ENCODE data around the gene ETV5. TPM values are rescaled to one million over a fixed set of nuclear protein-coding genes. Genes with fewer than 3 reads are reported as not detected.

Gene ETV5
- total RNA-seq, 4 donors from 2014 or later = 9.8 to 18.3 (median 12.2) TPM

DNA sequence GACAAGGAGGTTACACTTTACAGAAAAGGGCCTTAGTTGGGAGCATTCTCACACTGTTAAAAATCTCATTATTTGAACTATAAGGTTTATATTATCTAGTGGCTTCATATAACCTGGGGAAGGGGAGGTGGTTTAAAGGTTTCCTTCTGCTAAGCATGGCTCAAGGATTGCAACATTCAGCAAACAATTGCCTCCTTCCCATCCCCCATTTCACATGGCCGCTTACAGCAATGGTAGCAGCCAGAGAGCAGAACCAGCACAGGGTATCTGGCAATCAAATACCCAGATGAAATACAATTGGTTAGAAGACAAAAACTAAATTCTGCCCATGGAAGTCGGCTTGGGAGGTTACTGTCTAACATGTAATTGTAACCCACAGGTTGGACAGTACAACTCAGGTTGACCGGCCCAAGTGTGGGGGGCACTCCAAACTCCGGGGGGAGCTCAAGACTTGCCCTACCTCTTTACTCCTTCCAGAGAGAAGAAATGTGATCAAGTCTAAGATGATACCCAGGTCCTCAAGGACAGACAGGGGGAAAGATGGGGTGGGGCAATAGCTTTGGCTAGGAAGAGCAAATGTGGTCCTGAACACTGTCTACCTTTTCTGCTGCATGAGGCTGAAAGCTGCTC, 15.5 kb downstream of the ETV5 start:
- Histone ChIP-seq H3K4me1 (peaks cover 0 to 40% (median 22%) of the 10 kb centered on the region in 4 donors), H3K9me3 (no peaks in the 10 kb centered on the region), H3K27ac (no peak overlapping the region), H3K27me3 (no peaks in the 10 kb centered on the region), H3K4me3 (no peak overlapping the region), H3K36me3 (no peaks in the 10 kb centered on the region)
- TF ChIP-seq EP300 (IDR thresholded peaks at IDR 0.05) (no peak), POLR2A (IDR thresholded peaks at IDR 0.05) (no peak)
- TF ChIP-seq, protein P1, sequence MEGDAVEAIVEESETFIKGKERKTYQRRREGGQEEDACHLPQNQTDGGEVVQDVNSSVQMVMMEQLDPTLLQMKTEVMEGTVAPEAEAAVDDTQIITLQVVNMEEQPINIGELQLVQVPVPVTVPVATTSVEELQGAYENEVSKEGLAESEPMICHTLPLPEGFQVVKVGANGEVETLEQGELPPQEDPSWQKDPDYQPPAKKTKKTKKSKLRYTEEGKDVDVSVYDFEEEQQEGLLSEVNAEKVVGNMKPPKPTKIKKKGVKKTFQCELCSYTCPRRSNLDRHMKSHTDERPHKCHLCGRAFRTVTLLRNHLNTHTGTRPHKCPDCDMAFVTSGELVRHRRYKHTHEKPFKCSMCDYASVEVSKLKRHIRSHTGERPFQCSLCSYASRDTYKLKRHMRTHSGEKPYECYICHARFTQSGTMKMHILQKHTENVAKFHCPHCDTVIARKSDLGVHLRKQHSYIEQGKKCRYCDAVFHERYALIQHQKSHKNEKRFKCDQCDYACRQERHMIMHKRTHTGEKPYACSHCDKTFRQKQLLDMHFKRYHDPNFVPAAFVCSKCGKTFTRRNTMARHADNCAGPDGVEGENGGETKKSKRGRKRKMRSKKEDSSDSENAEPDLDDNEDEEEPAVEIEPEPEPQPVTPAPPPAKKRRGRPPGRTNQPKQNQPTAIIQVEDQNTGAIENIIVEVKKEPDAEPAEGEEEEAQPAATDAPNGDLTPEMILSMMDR (IDR thresholded peaks at IDR 0.05) = no peak
- 77 to 87% methylated on average over 4 of the region's 4 CpGs for WGBS, 2 donors
- no peak for DNase-seq (ENCODE audit: low spot score in 2 of 2)

DNA sequence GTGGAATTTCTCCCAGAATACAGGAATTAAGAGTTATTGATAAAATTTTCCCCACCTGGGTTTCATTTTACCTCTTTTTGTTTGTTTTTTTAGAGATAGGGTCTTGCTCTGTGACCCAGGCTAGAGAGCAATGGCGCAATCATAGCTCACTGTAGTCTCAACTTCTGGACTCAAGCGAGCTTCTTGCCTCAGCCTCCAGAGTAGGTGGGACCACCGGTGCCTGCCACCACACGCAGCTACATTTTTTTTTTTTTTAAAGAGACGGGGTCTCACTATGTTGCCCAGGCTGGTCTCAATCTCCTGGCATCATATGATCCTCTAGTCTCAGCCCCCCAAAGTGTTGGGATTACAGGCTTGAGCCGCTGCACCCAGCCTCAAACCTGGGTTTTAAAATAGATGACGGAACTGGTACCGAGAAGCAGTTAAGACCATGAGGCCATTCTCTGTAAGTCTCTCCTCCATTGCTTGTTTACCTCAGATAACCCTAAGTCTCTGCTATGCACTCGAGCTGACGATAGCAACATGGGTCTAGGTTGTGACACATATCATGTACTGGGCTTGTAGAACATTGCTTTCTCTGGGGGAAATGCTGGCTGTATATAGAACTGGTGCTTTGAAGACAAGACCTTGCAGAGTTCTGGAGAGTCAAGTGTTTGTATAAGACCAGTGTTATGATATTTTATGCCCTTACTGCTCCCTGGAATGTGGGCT, 16.4 kb downstream of the ETV5 start:
- Histone ChIP-seq H3K4me1 (peaks cover 0 to 32% (median 16%) of the 10 kb centered on the region in 4 donors), H3K36me3 (no peaks in the 10 kb centered on the region), H3K27me3 (no peaks in the 10 kb centered on the region), H3K4me3 (no peak overlapping the region), H3K27ac (no peak overlapping the region), H3K9me3 (no peaks in the 10 kb centered on the region)
- DNase-seq (ENCODE audit: low spot score in 2 of 2) = no peak
- WGBS, 2 donors = 77 to 90% methylated on average over 10 of the region's 10 CpGs
- no peak for TF ChIP-seq POLR2A (IDR thresholded peaks at IDR 0.05)
- TF ChIP-seq, protein P1 (IDR thresholded peaks at IDR 0.05) = no peak

DNA sequence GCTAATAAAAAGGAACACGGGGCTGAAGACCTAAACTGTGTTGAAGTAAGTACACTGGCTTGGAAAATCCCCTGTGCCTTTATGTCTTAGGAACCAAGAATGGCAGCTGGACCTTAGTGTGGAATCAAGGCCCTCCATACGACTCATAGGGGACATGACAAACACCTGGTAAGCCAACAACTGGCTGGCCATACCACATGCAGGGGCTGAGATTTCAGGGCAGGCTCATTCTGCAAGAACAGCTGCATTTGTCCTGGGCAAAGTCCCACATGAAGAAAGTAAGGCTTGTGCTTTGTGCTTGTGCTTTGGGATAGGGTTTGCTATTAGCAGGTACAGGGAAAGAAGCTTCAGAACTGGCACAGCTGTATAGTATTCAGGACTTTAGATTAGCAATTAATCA, 18.0 kb downstream of the ETV5 start:
- no peak for TF ChIP-seq EP300 (IDR thresholded peaks at IDR 0.05)
- no peak for TF ChIP-seq POLR2A (IDR thresholded peaks at IDR 0.05)
- TF ChIP-seq, protein P1 (IDR thresholded peaks at IDR 0.05) = no peak

DNA sequence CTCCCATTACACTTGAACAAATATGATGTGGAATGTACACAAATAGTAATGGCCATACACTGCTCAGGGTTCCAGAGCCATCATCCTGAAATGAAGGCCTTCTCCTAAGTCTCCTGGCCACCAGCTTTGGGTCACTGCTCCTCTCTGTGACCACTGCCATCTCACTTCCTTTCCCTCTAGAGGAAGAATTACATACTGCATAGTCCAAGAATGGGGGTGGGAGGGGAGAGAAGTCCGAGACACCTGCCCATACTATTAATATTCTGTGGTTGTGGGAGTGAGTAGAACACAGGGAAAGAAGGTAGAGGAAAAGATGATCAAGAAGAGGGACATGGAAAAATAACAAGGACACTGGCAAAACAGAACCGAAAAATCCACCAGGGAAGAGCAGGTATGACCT, 20.6 kb downstream of the ETV5 start:
- no peak for TF ChIP-seq POLR2A (IDR thresholded peaks at IDR 0.05)
- TF ChIP-seq EP300 (IDR thresholded peaks at IDR 0.05) = no peak
- TF ChIP-seq, protein P1 (IDR thresholded peaks at IDR 0.05) = no peak
- no peaks in the 10 kb centered on the region for H3K27me3 ChIP-seq
- H3K4me1 ChIP-seq = peaks cover 0 to 6% (median under 1%) of the 10 kb centered on the region in 4 donors
- no peak overlapping the region for H3K27ac ChIP-seq
- H3K4me3 ChIP-seq = no peak overlapping the region
- no peaks in the 10 kb centered on the region for H3K36me3 ChIP-seq
- WGBS, 2 donors = 91 to 92% methylated on average over 2 of the region's 2 CpGs
- no peaks in the 10 kb centered on the region for H3K9me3 ChIP-seq
- no peak for DNase-seq (ENCODE audit: low spot score in 2 of 2)

More for the DNA sequence above, 18.0 kb downstream of the ETV5 start:
- WGBS, 2 donors = 81 to 92% methylated on average over 2 of the region's 2 CpGs
- Histone ChIP-seq H3K36me3 (no peaks in the 10 kb centered on the region), H3K27ac (no peak overlapping the region), H3K9me3 (no peaks in the 10 kb centered on the region), H3K27me3 (no peaks in the 10 kb centered on the region), H3K4me1 (peaks cover 0 to 20% (median 5%) of the 10 kb centered on the region in 4 donors), H3K4me3 (no peak overlapping the region)
- DNase-seq (ENCODE audit: low spot score in 2 of 2) = no peak

DNA sequence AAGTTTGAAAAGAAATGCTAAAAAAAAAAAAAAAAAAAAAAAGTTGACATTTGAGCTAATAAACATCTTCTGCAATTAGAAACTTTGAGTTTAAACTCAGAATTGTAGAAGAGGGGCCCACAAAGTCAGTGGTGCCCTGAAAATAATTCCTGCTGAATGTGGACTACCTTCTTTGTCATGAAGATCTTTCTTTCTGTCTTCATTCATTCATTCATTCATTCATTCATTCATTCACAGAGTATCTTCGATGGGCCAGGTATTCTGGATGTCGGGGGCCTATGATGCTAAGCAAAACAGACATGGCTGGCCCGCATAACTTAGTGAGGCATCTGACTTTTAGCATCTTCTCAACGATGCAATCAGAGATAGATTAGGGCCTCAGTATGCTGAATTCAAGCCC, 24.6 kb downstream of the ETV5 start:
- WGBS, 2 donors = 90 to 94% methylated on average over 4 of the region's 4 CpGs
- Histone ChIP-seq H3K4me1 (no peaks in the 10 kb centered on the region), H3K4me3 (no peak overlapping the region), H3K27ac (no peak overlapping the region), H3K36me3 (peaks cover 0 to 8% (median 0%) of the 10 kb centered on the region in 3 donors), H3K27me3 (no peaks in the 10 kb centered on the region), H3K9me3 (no peaks in the 10 kb centered on the region)
- TF ChIP-seq EP300 (IDR thresholded peaks at IDR 0.05) = no peak
- TF ChIP-seq, protein P1 (IDR thresholded peaks at IDR 0.05) = no peak
- TF ChIP-seq POLR2A (IDR thresholded peaks at IDR 0.05) = no peak
- no peak for DNase-seq (ENCODE audit: low spot score in 2 of 2)

All from tibial nerve (tissue), 4 donors.